Coronary artery (tissue), 2 donors: ENCODE results near the gene RAI1.

Experiments used
- DNase-seq: peaks from one replicate; pipeline ENCODE4 v3.0.0-alpha.2; 2017; ENCODE audit warnings: low spot score
- H3K27ac ChIP-seq, 2 donors: fragments of 200-600 bp; sonication (generic); one replicate each; pipeline ENCODE4 v1.5.1; 2016 to 2019
- H3K4me3 ChIP-seq: fragments of 200-600 bp; sonication (generic); 2 replicates; pipeline ENCODE4 v1.5.1; 2016; ENCODE audit warnings: mild to moderate bottlenecking, moderate library complexity
- TF ChIP-seq, protein P1 (sequence below): fragments of 200-600 bp; sonication (generic); IDR thresholded peaks from one replicate; pipeline ENCODE4 v1.5.1; 2019; ENCODE audit warnings: antibody characterized with exemption

Gene RAI1

DNA sequence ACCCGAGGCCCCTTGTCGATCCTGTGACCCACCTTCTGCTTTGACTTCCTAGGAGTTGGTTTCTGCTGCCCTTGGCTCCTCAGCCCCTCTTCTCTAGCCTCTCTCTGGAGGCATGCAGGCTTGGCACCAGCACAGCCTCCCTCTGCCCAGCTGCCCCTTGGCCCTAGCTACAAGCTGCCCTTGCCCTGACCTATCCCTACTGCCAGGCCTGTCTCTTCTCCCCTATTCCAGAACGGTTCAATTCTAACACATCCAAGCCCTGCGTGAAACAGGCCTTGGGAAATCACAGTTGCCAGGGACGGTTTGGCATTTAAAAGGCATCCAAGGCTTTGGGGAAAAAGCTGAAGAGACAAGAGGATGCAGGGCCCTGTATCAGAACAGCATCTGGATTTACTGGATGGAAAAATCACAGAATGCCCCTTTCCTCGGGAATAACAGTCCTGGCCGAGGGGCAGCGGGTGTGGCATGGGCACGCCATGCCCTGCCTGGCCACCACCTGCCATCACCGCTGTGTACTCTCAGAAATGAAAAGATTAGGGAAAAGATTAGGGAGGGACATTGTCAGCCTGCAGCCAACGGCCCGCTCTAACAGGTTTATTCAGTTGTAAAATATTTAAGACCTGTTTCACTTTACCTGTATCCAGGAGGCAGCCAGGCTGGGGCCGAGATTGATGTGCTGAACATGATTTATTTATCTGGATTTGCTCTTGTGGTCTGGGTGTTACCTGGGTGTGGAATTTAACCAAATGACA, 15.8 kb downstream of the RAI1 start:
- H3K4me3 ChIP-seq: no peak overlapping the region
- TF ChIP-seq, protein P1, sequence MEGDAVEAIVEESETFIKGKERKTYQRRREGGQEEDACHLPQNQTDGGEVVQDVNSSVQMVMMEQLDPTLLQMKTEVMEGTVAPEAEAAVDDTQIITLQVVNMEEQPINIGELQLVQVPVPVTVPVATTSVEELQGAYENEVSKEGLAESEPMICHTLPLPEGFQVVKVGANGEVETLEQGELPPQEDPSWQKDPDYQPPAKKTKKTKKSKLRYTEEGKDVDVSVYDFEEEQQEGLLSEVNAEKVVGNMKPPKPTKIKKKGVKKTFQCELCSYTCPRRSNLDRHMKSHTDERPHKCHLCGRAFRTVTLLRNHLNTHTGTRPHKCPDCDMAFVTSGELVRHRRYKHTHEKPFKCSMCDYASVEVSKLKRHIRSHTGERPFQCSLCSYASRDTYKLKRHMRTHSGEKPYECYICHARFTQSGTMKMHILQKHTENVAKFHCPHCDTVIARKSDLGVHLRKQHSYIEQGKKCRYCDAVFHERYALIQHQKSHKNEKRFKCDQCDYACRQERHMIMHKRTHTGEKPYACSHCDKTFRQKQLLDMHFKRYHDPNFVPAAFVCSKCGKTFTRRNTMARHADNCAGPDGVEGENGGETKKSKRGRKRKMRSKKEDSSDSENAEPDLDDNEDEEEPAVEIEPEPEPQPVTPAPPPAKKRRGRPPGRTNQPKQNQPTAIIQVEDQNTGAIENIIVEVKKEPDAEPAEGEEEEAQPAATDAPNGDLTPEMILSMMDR: no peak
- no peak for DNase-seq
- peak overlapping the region; percentile 11 to 45 for H3K27ac ChIP-seq

DNA sequence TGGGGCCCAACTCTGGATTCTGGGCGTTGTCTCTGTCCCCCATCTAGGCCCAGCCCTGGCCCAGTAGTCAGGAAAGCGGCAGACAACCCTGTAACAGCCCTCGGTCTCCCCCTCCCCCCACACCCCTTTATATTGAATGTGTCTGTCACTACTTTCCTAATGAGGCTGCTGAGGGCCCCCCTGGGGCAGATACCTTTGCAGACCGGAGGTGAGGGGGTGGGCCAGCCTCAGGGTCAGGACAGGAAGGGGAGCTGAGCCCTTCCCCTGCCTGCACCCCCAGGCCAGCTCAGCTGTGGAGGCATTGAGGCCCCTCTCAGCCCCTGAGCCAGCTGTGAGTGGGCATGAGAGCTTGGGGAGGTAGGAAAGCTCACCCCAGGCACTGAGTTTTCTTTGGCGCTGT, 17.1 kb downstream of the RAI1 start:
- TF ChIP-seq, protein P1: no peak
- H3K4me3 ChIP-seq: no peak overlapping the region
- no peak for DNase-seq
- H3K27ac ChIP-seq: peak overlapping the region in 1 of 2 donors; percentile 45

DNA sequence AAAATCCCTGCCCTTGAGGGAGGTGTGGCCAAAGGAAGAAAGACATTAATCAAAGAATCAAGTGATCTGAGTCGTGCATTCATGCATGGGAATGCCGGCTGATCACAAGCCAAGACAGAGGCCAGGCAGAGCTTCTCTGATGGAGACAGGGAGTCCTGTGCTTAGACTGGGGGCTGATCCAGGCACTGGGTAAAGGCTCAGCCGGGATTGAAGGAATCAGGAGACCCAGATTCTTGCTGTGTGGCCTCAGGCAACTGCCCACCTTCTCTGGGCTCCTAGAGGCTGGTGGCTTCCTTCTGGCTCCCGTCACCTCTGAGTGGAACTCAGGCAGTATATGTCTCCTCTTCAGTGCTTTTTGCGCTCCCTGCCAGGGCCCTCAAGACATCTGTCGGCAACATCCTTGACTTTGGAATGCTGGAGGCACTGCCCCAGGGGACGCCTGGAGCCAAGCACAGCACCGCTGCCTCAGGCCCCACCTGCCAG, 17.7 kb downstream of the RAI1 start:
- TF ChIP-seq, protein P1: no peak
- Histone ChIP-seq H3K4me3 (no peak overlapping the region), H3K27ac (peak overlapping the region in 1 of 2 donors; percentile 45)
- no peak for DNase-seq

DNA sequence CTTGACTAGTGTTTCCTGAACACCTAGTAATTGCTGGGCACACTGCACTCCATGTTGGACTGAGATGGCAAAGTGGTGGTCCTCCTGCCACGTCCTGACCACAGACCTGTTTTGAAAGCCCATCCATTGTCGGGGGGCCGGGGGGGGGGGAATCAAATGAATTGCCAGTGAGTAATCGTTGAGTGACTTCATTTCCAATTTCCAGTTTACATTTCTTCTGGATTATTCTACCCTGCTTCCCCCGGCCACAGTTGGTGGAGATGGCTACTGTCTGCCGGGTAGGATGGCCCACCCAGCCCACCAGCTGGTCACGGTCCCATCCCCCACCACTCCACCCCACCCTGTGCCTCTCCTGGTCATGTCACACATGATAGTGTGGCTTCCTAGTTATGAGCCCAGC, 18.2 kb downstream of the RAI1 start:
- H3K4me3 ChIP-seq: no peak overlapping the region
- peak overlapping the region in 1 of 2 donors; percentile 34 for H3K27ac ChIP-seq
- TF ChIP-seq, protein P1: no peak
- no peak for DNase-seq

DNA sequence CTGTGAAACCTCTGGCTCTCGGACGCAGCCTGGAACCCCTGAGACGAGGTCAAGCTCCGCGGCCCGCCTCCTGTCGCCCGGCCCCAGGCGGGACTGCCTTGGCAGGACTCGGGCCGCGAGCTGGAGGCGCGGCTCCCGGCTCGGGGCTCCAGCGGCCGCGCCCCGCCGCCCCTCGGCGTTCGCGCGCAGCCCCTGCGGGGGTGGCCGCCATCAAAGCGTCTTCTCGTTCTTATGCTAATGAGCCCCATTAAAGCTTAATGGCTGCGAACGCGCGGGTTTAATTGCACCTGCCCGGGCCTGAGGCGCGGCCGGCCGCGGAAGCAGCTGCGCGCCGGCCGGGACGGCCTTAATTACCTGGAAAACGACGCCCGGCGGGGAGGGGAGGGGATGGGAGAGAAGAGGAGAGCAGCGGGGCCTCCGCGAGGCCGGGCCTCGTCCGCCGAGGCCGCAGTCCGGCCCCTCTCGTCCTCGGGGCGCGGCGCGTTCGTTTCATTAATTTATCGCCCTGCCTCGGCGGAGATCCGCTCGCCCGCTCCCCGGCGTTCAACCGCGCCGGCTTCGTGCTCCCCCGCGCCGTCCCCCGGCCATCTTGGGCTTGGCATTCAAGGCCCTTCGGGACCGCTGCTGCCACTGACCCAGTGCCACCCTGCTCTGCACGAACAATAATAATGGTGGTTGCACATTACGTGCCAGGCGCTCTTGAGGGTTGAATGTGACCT, 19.2 kb downstream of the RAI1 start:
- DNase-seq: no peak
- TF ChIP-seq, protein P1: no peak
- H3K4me3 ChIP-seq: peak overlapping the region; percentile 64
- H3K27ac ChIP-seq: peak overlapping the region in 1 of 2 donors; percentile 34

DNA sequence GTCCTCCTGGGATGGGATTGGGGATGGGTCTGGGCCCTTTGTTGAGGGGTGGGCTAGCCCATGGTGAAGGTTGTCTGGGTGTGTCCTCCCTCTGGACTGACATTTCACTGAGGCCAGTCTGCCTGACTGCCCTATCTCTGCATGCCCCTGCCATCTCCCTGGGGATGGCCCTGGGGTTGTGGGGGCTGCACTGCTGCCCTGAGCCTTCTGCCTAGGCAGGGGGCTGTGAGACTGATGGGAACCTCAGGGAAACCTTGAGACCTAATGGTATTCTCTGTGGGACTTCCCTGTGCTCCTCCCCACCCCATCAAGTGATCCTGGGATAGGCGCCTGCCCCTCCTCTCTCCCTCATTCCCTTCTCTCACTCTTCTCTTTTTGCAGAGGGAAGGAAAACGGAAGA, 19.9 kb downstream of the RAI1 start:
- DNase-seq: no peak
- TF ChIP-seq, protein P1: no peak
- no peak overlapping the region for H3K27ac ChIP-seq

DNA sequence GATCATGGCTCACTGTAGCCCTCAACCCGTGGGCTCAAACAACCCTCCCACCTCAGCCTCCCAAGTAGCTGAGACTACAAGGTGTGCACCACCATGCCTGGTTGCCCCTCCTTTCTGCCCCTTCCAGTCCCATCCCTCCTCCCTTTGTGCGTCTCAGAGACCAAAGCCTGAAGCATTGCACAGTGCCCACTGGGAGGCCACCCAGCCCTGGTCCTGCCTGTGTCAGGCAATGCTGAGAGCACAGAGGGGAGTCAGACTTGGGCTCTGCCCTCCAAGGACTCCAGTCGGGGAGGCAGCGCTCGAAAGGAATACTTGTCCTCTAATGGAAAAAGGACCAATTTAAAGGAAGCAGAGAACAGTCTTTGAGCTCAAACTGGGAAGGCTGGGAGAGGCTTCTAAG, 20.4 kb downstream of the RAI1 start:
- Histone ChIP-seq H3K27ac (no peak overlapping the region), H3K4me3 (no peak overlapping the region)
- TF ChIP-seq, protein P1: no peak
- no peak for DNase-seq

More for the DNA sequence above, 19.9 kb downstream of the RAI1 start:
- H3K4me3 ChIP-seq: peak overlapping the region; percentile 64
